NT2/D1 (cell line): ENCODE measurements around the gene SLC52A1.

Experiments used
- SUZ12 ChIP-seq: IDR thresholded peaks from 2 replicates; pipeline ENCODE4 v1.6.1; 2011; ENCODE audit not compliant: insufficient read length, insufficient read depth; ENCODE audit errors: extremely low read depth
- YY1 ChIP-seq: IDR thresholded peaks from 2 replicates; pipeline ENCODE4 v1.6.1; 2011; ENCODE audit not compliant: insufficient read length, insufficient read depth
- ZNF274 ChIP-seq: IDR thresholded peaks from 2 replicates; pipeline ENCODE4 v1.6.1; 2011; ENCODE audit warnings: mild to moderate bottlenecking, low read depth, low read length

DNA sequence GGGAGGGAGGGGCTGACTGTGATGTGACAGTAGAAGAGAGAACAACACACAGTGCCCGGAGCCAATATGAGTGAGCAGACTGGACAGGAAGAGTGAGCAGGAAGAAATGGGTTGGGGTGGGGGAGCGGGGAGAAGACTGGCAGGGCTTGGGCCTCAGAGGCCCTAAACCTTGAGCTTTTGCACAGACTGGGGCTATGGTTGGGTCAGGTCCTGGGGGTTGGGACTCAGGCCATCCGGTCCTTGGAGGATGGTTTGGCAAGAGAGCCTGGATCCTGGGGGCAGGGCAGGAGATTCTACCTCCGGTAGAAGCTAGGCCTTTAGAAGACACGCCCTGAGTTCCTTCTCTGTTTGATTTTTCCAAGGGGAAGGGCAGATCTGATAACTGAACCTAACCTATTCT, 48.8 kb downstream of the SLC52A1 start:
- TF ChIP-seq ZNF274 = no peak
- no peak for TF ChIP-seq SUZ12
- no peak for TF ChIP-seq YY1
